IMR-90 (cell line): ENCODE data around the gene SLC25A25. TPM values are rescaled to one million over a fixed set of nuclear protein-coding genes. Genes with fewer than 3 reads are reported as not detected.

ENCODE experiments used
- ATAC-seq: fragments of 200-7000 bp; cut with Tn5 transposase; 2 replicates; pipeline ENCODE4 v1.9.1; 2020; ENCODE audit warnings: low read depth, mild to moderate bottlenecking, moderate library complexity
- BruUV-seq: library from RNA; stranded (reverse); fragments of 400-500 nt; replicated peaks from 2 replicates; lab custom pipeline; 2021; lab: Mats Ljungman, UMichigan
- CTCF ChIA-PET: fragments of 300-600 bp; formaldehyde crosslinking; extraction: SDS; loops from one replicate; lab custom pipeline; 2021; ENCODE audit warnings: antibody characterized with exemption; lab: Yijun Ruan, JAX
- POLR2A ChIA-PET: fragments of 300-600 bp; sonication (Branson Sonifier 250); formaldehyde crosslinking; loops from one replicate; lab custom pipeline; 2022; ENCODE audit warnings: antibody characterized with exemption; ENCODE audit not compliant: unreplicated experiment; lab: Charles Lee
- DNase-seq: peaks from one replicate; pipeline ENCODE4 v3.0.0; 2013
- H2AFZ ChIP-seq: replicated peaks from 2 replicates; pipeline ENCODE3; 2013; ENCODE audit warnings: low read length, mild to moderate bottlenecking; ENCODE audit not compliant: poor library complexity
- H2AK5ac ChIP-seq: 2 replicates; pipeline ENCODE4 v1.6.1; 2013; ENCODE audit warnings: low read depth, low read length, inconsistent platforms
- H2AK9ac ChIP-seq: replicated peaks from 2 replicates; pipeline ENCODE3; 2013; ENCODE audit warnings: mild to moderate bottlenecking, low read depth, low read length, moderate library complexity; ENCODE audit not compliant: poor library complexity
- H2BK120ac ChIP-seq: 2 replicates; pipeline ENCODE4 v1.6.1; 2013; ENCODE audit warnings: low read depth, low read length, inconsistent platforms
- H2BK15ac ChIP-seq: 3 replicates; pipeline ENCODE4 v1.6.1; 2013; ENCODE audit warnings: low read depth, low read length, inconsistent platforms
- H2BK20ac ChIP-seq: 2 replicates; pipeline ENCODE4 v1.6.1; 2013; ENCODE audit warnings: low read depth, mild to moderate bottlenecking, inconsistent platforms, low read length, moderate library complexity
- H2BK5ac ChIP-seq: 2 replicates; pipeline ENCODE4 v1.6.1; 2013; ENCODE audit warnings: mild to moderate bottlenecking, low read depth, low read length, inconsistent platforms; ENCODE audit not compliant: poor library complexity, severe bottlenecking
- H3K14ac ChIP-seq: replicated peaks from 2 replicates; pipeline ENCODE4 v1.6.1; 2013; ENCODE audit warnings: low read depth, low read length, inconsistent platforms
- H3K18ac ChIP-seq: 2 replicates; pipeline ENCODE4 v1.6.1; 2013; ENCODE audit warnings: low read depth, low read length, control low read depth
- H3K23ac ChIP-seq: 2 replicates; pipeline ENCODE4 v1.6.1; 2013; ENCODE audit warnings: low read depth, low read length, inconsistent platforms
- H3K27ac ChIP-seq: 2 replicates; pipeline ENCODE4 v1.5.1; 2013; ENCODE audit warnings: mild to moderate bottlenecking, control low read depth, low read length; ENCODE audit not compliant: insufficient read depth
- H3K27me3 ChIP-seq: 2 replicates; pipeline ENCODE4 v1.6.1; 2013; ENCODE audit warnings: low read length; ENCODE audit not compliant: control insufficient read depth, insufficient read depth
- H3K36me3 ChIP-seq: 2 replicates; pipeline ENCODE4 v1.6.1; 2013; ENCODE audit warnings: low read length, mixed read lengths; ENCODE audit not compliant: control insufficient read depth, insufficient read depth
- H3K4ac ChIP-seq: 2 replicates; pipeline ENCODE4 v1.6.1; 2013; ENCODE audit warnings: low read depth, low read length, inconsistent platforms
- H3K4me1 ChIP-seq: 2 replicates; pipeline ENCODE4 v1.6.1; 2013; ENCODE audit warnings: low read length, mixed read lengths; ENCODE audit not compliant: control insufficient read depth, insufficient read depth
- H3K4me2 ChIP-seq: 2 replicates; pipeline ENCODE4 v1.6.1; 2013; ENCODE audit warnings: low read depth, mild to moderate bottlenecking, control low read depth, low read length, moderate library complexity
- H3K4me3 ChIP-seq: 2 replicates; pipeline ENCODE4 v1.5.1; 2013; ENCODE audit warnings: low read depth, mild to moderate bottlenecking, control low read depth, low read length, moderate library complexity; ENCODE audit not compliant: insufficient read depth
- H3K56ac ChIP-seq: 2 replicates; pipeline ENCODE4 v1.6.1; 2013; ENCODE audit warnings: low read length, inconsistent platforms; ENCODE audit not compliant: insufficient read depth; ENCODE audit errors: extremely low read depth
- H3K79me1 ChIP-seq, 2 experiments: 2 replicates each; pipeline ENCODE4 v1.6.1; 2013; ENCODE audit warnings: low read length in 2 of 2, inconsistent platforms in 1 of 2, low read depth in 1 of 2
- H3K9ac ChIP-seq: 2 replicates; pipeline ENCODE4 v1.6.1; 2013; ENCODE audit warnings: low read depth, low read length, control low read depth
- H3K9me1 ChIP-seq: 2 replicates; pipeline ENCODE4 v1.6.1; 2013; ENCODE audit warnings: low read length, inconsistent platforms; ENCODE audit not compliant: insufficient read depth
- H3K9me3 ChIP-seq: 2 replicates; pipeline ENCODE4 v1.6.1; 2013; ENCODE audit warnings: low read length; ENCODE audit not compliant: control insufficient read depth, insufficient read depth
- H4K20me1 ChIP-seq: 2 replicates; pipeline ENCODE4 v1.6.1; 2013; ENCODE audit warnings: low read length, inconsistent platforms; ENCODE audit not compliant: insufficient read depth
- H4K5ac ChIP-seq: 2 replicates; pipeline ENCODE4 v1.6.1; 2013; ENCODE audit warnings: mild to moderate bottlenecking, low read depth, low read length, control low read depth
- H4K8ac ChIP-seq, 2 experiments: 2 replicates each; pipeline ENCODE4 v1.6.1; 2013; ENCODE audit warnings: low read depth in 2 of 2, low read length in 2 of 2, control low read depth in 1 of 2, inconsistent platforms in 1 of 2
- H4K91ac ChIP-seq: 2 replicates; pipeline ENCODE4 v1.6.1; 2013; ENCODE audit warnings: low read depth, low read length, inconsistent platforms; ENCODE audit not compliant: insufficient read depth
- CHD1 ChIP-seq: IDR thresholded peaks from 2 replicates; pipeline ENCODE4 v1.6.1; 2012; ENCODE audit warnings: low read depth, low read length, improper control_type of control experiment
- NFE2L2 ChIP-seq: fragments of 150-350 bp; IDR thresholded peaks from 2 replicates; pipeline ENCODE4 v1.6.1; 2016; ENCODE audit warnings: low read depth, mild to moderate bottlenecking, low read length
- WGBS, 2 experiments: methylation state at CpG; one replicate each; pipeline versions ENCODE4 v1.1.5 to v1.1.7; 2013; ENCODE audit warnings: missing lambda C conversion rate in 2 of 2; ENCODE audit not compliant: insufficient read length in 1 of 2; ENCODE audit errors: extremely low coverage in 2 of 2; 5-methylcytosine and 5-hydroxymethylcytosine counted together
- dilution Hi-C: fragments of 300-500 bp; cut with HindIII; formaldehyde crosslinking; loops from one replicate; pipeline ENCODE4 v1.14.3; 2018; ENCODE audit warnings: low sequenced_read_pairs; ENCODE audit not compliant: unreplicated experiment
- in situ Hi-C: fragments of 300-500 bp; cut with MboI; formaldehyde crosslinking; loops from 3 replicates; pipeline ENCODE4 v1.14.3; 2019; ENCODE audit warnings: low sequenced_read_pairs, inconsistent platforms, mixed read lengths
- intact Hi-C: fragments of 100-400 bp; cut with micrococcal nuclease; formaldehyde crosslinking; loops from 2 replicates; pipeline ENCODE4 v1.10.0; 2022
- polyA plus RNA-seq, 3 experiments: library from polyadenylated mRNA; depleted of rRNA; stranded (reverse); fragments of >200 nt; gene quantifications; 2 replicates each; pipeline ENCODE4 v1.2.3, GENCODE V29; 2012; ENCODE audit warnings: low replicate concordance in 1 of 3
- total RNA-seq: library from RNA; depleted of rRNA; stranded (reverse); fragments of >200 nt; gene quantifications from 2 replicates; pipeline ENCODE4 v1.2.3, GENCODE V29; 2012

Gene SLC25A25
- total and polyA plus RNA-seq, 2 of the 4 experiments (the other 2 are of a cell fraction) = 14.0 to 17.9 TPM

- POLR2A ChIA-PET = no interaction called here
- Histone ChIP-seq H3K9me3 (no peaks in the 10 kb centered on the region), H3K4me3 (no peak overlapping the region), H3K36me3 (no peaks in the 10 kb centered on the region), H2BK20ac (no peak overlapping the region), H2BK15ac (no peak overlapping the region), H3K9me1 (0 out of 2 replicates have a peak, but pooled peaks cover 2% of the 10 kb centered on the region), H3K4ac (no peak overlapping the region), H2BK5ac (no peak overlapping the region), H3K56ac (no peak overlapping the region), H3K14ac (no peak overlapping the region), H2AFZ (no peak overlapping the region), H4K20me1 (no peaks in the 10 kb centered on the region), H2BK120ac (no peak overlapping the region), H3K4me2 (no peak overlapping the region), H2AK5ac (no peak overlapping the region), H3K18ac (no peak overlapping the region), H4K91ac (no peak overlapping the region), H3K4me1 (peaks cover 4% of the 10 kb centered on the region; the same call in 1 of the 2 replicates), H3K27ac (no peak overlapping the region), H4K8ac (no peak overlapping the region), H4K5ac (no peak overlapping the region), H3K79me1 (no peaks in the 10 kb centered on the region), H3K23ac (no peak overlapping the region), H2AK9ac (no peak overlapping the region), H3K27me3 (no peaks in the 10 kb centered on the region), H3K9ac (no peak overlapping the region)
- CTCF ChIA-PET = no interaction called here
- no peak for ATAC-seq
- intact Hi-C loops (no loop called here), in situ Hi-C loops (no loop called here), dilution Hi-C loops (no loop called here)
- no TSS peak for BruUV-seq
- WGBS, 2 experiments = no CpG with 5 or more reads among the region's 4 CpGs
- TF ChIP-seq NFE2L2 (no peak), CHD1 (no peak)
- DNase-seq = no peak
Observed at GRCh38 chr9:128027705-128028104, 40.3 kb upstream of the SLC25A25 start.
